H9 (cell line): ENCODE measurements around the gene EED. TPM values are rescaled to one million over a fixed set of nuclear protein-coding genes. Genes with fewer than 3 reads are reported as not detected.
A peak's percentile ranks its signal among the peaks of the same experiment; 100 is the strongest.

Experiments used
- DNase-seq: peaks from one replicate; pipeline ENCODE4 v3.0.0-alpha.2; 2017
- H2AFZ ChIP-seq: one replicate; pipeline ENCODE4 v1.6.1; 2013; ENCODE audit warnings: mild to moderate bottlenecking, low read length, control low read depth, moderate library complexity
- H2AK5ac ChIP-seq: 2 replicates; pipeline ENCODE4 v1.6.1; 2013; ENCODE audit warnings: low read length, control low read depth, mixed read lengths; ENCODE audit not compliant: insufficient read length
- H2BK120ac ChIP-seq: one replicate; pipeline ENCODE4 v1.6.1; 2013; ENCODE audit warnings: low read depth, mild to moderate bottlenecking, low read length, control low read depth, inconsistent platforms; ENCODE audit not compliant: poor library complexity, severe bottlenecking
- H2BK12ac ChIP-seq: 2 replicates; pipeline ENCODE4 v1.6.1; 2013; ENCODE audit warnings: low read length, control low read depth, mixed read lengths, low read depth; ENCODE audit not compliant: insufficient read length
- H2BK15ac ChIP-seq: 2 replicates; pipeline ENCODE4 v1.6.1; 2013; ENCODE audit warnings: low read depth, low read length, control low read depth
- H2BK20ac ChIP-seq: one replicate; pipeline ENCODE4 v1.6.1; 2013; ENCODE audit warnings: low read depth, mild to moderate bottlenecking, low read length, control low read depth, inconsistent platforms; ENCODE audit not compliant: poor library complexity, severe bottlenecking
- H2BK5ac ChIP-seq: 2 replicates; pipeline ENCODE4 v1.6.1; 2013; ENCODE audit warnings: low read length, control low read depth, mixed read lengths; ENCODE audit not compliant: insufficient read length
- H3K14ac ChIP-seq: 2 replicates; pipeline ENCODE4 v1.6.1; 2013; ENCODE audit warnings: low read length, control low read depth; ENCODE audit not compliant: insufficient read depth
- H3K18ac ChIP-seq: 2 replicates; pipeline ENCODE4 v1.6.1; 2013; ENCODE audit warnings: low read depth, mild to moderate bottlenecking, mixed read lengths, low read length, control low read depth; ENCODE audit not compliant: insufficient read length
- H3K23ac ChIP-seq: 2 replicates; pipeline ENCODE4 v1.6.1; 2013; ENCODE audit warnings: low read length, control low read depth, mixed read lengths, low read depth; ENCODE audit not compliant: insufficient read length
- H3K23me2 ChIP-seq: 2 replicates; pipeline ENCODE4 v1.6.1; 2013; ENCODE audit warnings: low read depth, mild to moderate bottlenecking, mixed read lengths, low read length, control low read depth; ENCODE audit not compliant: insufficient read length, poor library complexity, severe bottlenecking
- H3K27ac ChIP-seq: 2 replicates; pipeline ENCODE4 v1.5.1; 2013; ENCODE audit warnings: low read length, control low read depth, mixed read lengths, low read depth; ENCODE audit not compliant: insufficient read length
- H3K27me3 ChIP-seq: 2 replicates; pipeline ENCODE4 v1.6.1; 2013; ENCODE audit warnings: low read length, control low read depth, inconsistent platforms; ENCODE audit not compliant: insufficient read depth
- H3K4ac ChIP-seq: 2 replicates; pipeline ENCODE4 v1.6.1; 2013; ENCODE audit warnings: low read depth, mild to moderate bottlenecking, control low read depth, inconsistent platforms, low read length, moderate library complexity
- H3K4me1 ChIP-seq: 2 replicates; pipeline ENCODE4 v1.6.1; 2013; ENCODE audit warnings: low read length, control low read depth, inconsistent platforms; ENCODE audit not compliant: insufficient read depth
- H3K4me2 ChIP-seq: 2 replicates; pipeline ENCODE4 v1.6.1; 2013; ENCODE audit warnings: low read length, control low read depth, mixed read lengths; ENCODE audit not compliant: insufficient read length, insufficient read depth
- H3K56ac ChIP-seq: 2 replicates; pipeline ENCODE4 v1.6.1; 2013; ENCODE audit warnings: low read depth, mild to moderate bottlenecking, mixed read lengths, low read length, control low read depth; ENCODE audit not compliant: insufficient read length
- H3K79me1 ChIP-seq: 2 replicates; pipeline ENCODE4 v1.6.1; 2013; ENCODE audit warnings: low read depth, mild to moderate bottlenecking, moderate library complexity, low read length, control low read depth, inconsistent platforms; ENCODE audit not compliant: insufficient read depth, poor library complexity, severe bottlenecking
- H3K79me2 ChIP-seq: 2 replicates; pipeline ENCODE4 v1.6.1; 2013; ENCODE audit warnings: low read length, control low read depth, inconsistent platforms; ENCODE audit not compliant: insufficient read depth
- H3K9ac ChIP-seq: 2 replicates; pipeline ENCODE4 v1.6.1; 2013; ENCODE audit warnings: low read length, control low read depth, mixed read lengths; ENCODE audit not compliant: insufficient read length; ENCODE audit errors: extremely low read depth
- H3K9me3 ChIP-seq: one replicate; pipeline ENCODE4 v1.6.1; 2013; ENCODE audit warnings: low read depth, low read length, inconsistent platforms; ENCODE audit not compliant: control insufficient read depth
- H3T11ph ChIP-seq: one replicate; pipeline ENCODE4 v1.6.1; 2013; ENCODE audit warnings: mild to moderate bottlenecking, low read length, control low read depth, inconsistent platforms
- H4K20me1 ChIP-seq: one replicate; pipeline ENCODE4 v1.6.1; 2013; ENCODE audit not compliant: control insufficient read depth, insufficient read length, insufficient read depth
- H4K5ac ChIP-seq: 2 replicates; pipeline ENCODE4 v1.6.1; 2013; ENCODE audit warnings: low read depth, mild to moderate bottlenecking, mixed read lengths, low read length, control low read depth; ENCODE audit not compliant: insufficient read length
- H4K8ac ChIP-seq: replicated peaks from 2 replicates; pipeline ENCODE4 v1.6.1; 2013; ENCODE audit warnings: low read length, control low read depth, mixed read lengths, low read depth; ENCODE audit not compliant: insufficient read length
- H4K91ac ChIP-seq: 2 replicates; pipeline ENCODE4 v1.6.1; 2013; ENCODE audit warnings: low read depth, mild to moderate bottlenecking, moderate library complexity, mixed read lengths, low read length, control low read depth; ENCODE audit not compliant: insufficient read length
- H3K27ac Mint-ChIP-seq, 3 experiments: 2 replicates in 2 of 3; 3 replicates in 1 of 3; pipeline ENCODE4 v1.8.0; 2020 to 2021; ENCODE audit warnings: mixed read lengths in 3 of 3, mild to moderate bottlenecking in 1 of 3, moderate library complexity in 1 of 3
- H3K27me3 Mint-ChIP-seq: 2 replicates; pipeline ENCODE4 v1.8.0; 2021; ENCODE audit warnings: low read depth, mild to moderate bottlenecking, moderate library complexity, mixed read lengths
- H3K36me3 Mint-ChIP-seq, 3 experiments: 2 replicates in 2 of 3; 3 replicates in 1 of 3; pipeline ENCODE4 v1.8.0; 2020 to 2021; ENCODE audit warnings: low read depth in 3 of 3, mixed read lengths in 3 of 3; ENCODE audit not compliant: insufficient read depth in 1 of 3
- H3K4me1 Mint-ChIP-seq, 2 experiments: 2 replicates each; pipeline ENCODE4 v1.8.0; 2020; ENCODE audit warnings: mixed read lengths in 2 of 2
- H3K4me3 Mint-ChIP-seq, 2 experiments: 2 replicates in 1 of 2; 3 replicates in 1 of 2; pipeline ENCODE4 v1.8.0; 2020 to 2021; ENCODE audit warnings: mild to moderate bottlenecking in 2 of 2, mixed read lengths in 2 of 2, moderate library complexity in 1 of 2
- H3K9me3 Mint-ChIP-seq, 2 experiments: 2 replicates in 1 of 2; 3 replicates in 1 of 2; pipeline ENCODE4 v1.8.0; 2020; ENCODE audit warnings: mild to moderate bottlenecking in 2 of 2, mixed read lengths in 2 of 2, moderate library complexity in 1 of 2
- CTCF ChIP-seq: fragments of 200-600 bp; sonication (generic); conservative IDR thresholded peaks from 3 replicates; pipeline ENCODE4 v1.8.0; 2021; ENCODE audit warnings: antibody characterized with exemption, mild to moderate bottlenecking
- WGBS: extraction: QIAGEN DNeasy Blood & Tissue Kit; methylation state at CpG from one replicate; pipeline ENCODE4 v1.1.7; 2013; ENCODE audit warnings: missing lambda C conversion rate, low lambda C conversion rate, mixed read lengths; ENCODE audit not compliant: insufficient read length; ENCODE audit errors: extremely low coverage; 5-methylcytosine and 5-hydroxymethylcytosine counted together
- total RNA-seq: library from RNA; stranded (reverse); gene quantifications from 2 replicates; pipeline ENCODE4 v1.2.1, GENCODE V29; 2021

EED gene
- total RNA-seq, 1 experiment from 2014 or later: 34.1 TPM

DNA sequence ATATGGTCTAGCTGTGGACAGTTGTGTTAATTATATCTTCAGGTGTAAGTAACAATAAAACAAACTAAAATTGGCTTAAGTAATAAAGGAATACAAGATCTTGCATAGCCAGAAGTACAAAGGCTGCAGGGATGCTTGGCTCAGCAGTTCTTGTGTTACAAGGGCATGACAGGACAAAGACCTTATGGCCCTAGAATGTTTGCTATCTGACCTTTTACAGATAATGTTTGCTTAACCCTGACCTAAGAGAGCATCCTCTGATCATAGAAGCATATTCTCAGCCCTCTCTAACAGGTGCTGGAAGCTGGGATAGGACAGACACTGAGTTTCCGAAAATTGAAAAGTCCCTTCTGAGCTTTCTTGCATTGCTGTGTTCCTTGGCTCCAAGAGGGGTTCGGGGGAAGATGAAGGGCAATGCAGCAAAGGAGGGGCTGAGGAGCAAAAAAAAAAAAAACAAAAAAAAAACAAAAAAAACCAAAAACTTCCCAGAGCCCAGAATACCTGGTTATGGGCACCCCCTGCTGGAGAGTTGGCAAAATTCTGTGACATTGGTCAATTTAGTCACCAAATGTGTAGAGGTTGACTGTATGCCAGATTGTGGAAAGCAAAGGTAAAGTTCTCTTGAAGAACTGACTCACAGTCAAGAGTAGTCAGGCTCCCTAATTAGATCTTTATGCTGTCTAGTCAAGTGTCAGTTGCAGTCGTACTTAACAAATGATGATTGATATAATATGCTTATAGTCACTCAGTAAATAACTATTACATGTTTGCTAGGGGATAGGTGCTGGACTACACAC, 47.1 kb downstream of the EED start:
- Histone ChIP-seq H4K91ac (no peak overlapping the region), H3K9me3 (no peaks in the 10 kb centered on the region), H2BK5ac (no peak overlapping the region), H3K23ac (no peak overlapping the region), H3K14ac (no peak overlapping the region), H3K27ac (no peak overlapping the region), H2BK120ac (no peak overlapping the region), H2BK20ac (no peak overlapping the region), H4K20me1 (no peaks in the 10 kb centered on the region), H2AFZ (no peak overlapping the region), H4K5ac (no peak overlapping the region), H3K4me2 (no peak overlapping the region), H3K56ac (no peak overlapping the region), H3K18ac (no peak overlapping the region), H3T11ph (no peak overlapping the region), H3K27me3 (no peaks in the 10 kb centered on the region), H2BK15ac (no peak overlapping the region), H3K4ac (no peak overlapping the region), H3K9ac (no peak overlapping the region), H3K4me1 (no peaks in the 10 kb centered on the region), H2BK12ac (no peak overlapping the region), H3K79me1 (no peaks in the 10 kb centered on the region), H3K23me2 (no peaks in the 10 kb centered on the region), H4K8ac (no peak overlapping the region), H2AK5ac (no peak overlapping the region), H3K79me2 (no peaks in the 10 kb centered on the region)
- Mint-ChIP-seq H3K27me3 (no peaks in the 10 kb centered on the region; the same call in none of the 2 replicates), H3K27ac (no peak overlapping the region), H3K36me3 (no peaks in the 10 kb centered on the region), H3K4me3 (no peak overlapping the region), H3K9me3 (no peaks in the 10 kb centered on the region), H3K4me1 (peaks cover 4 to 7% of the 10 kb centered on the region in 2 experiments; a peak in 2 of 4 replicates)
- peak; percentile 83 for TF ChIP-seq CTCF
- peak; percentile 43 for DNase-seq
- no CpG with 5 or more reads among the region's 3 CpGs for WGBS
